Activated B cell treated with CpG ODN at 0.5 μM for 24 hours (primary cell): ENCODE measurements around the gene HIVEP3. TPM values are rescaled to one million over a fixed set of nuclear protein-coding genes. Genes with fewer than 3 reads are reported as not detected.

ENCODE experiments used
- ATAC-seq: fragments of 200-7000 bp; cut with Tn5 transposase; one replicate; pipeline ENCODE4 v1.10.0; 2021; ENCODE audit warnings: low read depth, mild to moderate bottlenecking, moderate library complexity
- CTCF ChIA-PET: fragments of 350-600 bp; sonication (Branson Sonifier 250); formaldehyde crosslinking; loops from one replicate; lab custom pipeline; 2021; ENCODE audit warnings: antibody characterized with exemption; lab: Charles Lee
- POLR2A ChIA-PET: fragments of 350-600 bp; sonication (Branson Sonifier 250); formaldehyde crosslinking; loops from one replicate; lab custom pipeline; 2021; ENCODE audit warnings: antibody characterized with exemption; lab: Charles Lee
- DNase-seq: peaks from one replicate; pipeline ENCODE4 v3.0.0; 2022
- H3K27ac Mint-ChIP-seq: one replicate; pipeline ENCODE4 v1.8.0; 2020; ENCODE audit warnings: mixed read lengths
- H3K27me3 Mint-ChIP-seq: one replicate; pipeline ENCODE4 v1.8.0; 2021; ENCODE audit warnings: mixed read lengths
- H3K36me3 Mint-ChIP-seq: one replicate; pipeline ENCODE4 v1.8.0; 2021; ENCODE audit warnings: low read depth, mixed read lengths
- H3K4me1 Mint-ChIP-seq: one replicate; pipeline ENCODE4 v1.8.0; 2021; ENCODE audit warnings: mixed read lengths
- H3K4me3 Mint-ChIP-seq: one replicate; pipeline ENCODE4 v1.8.0; 2020; ENCODE audit warnings: mild to moderate bottlenecking, mixed read lengths
- H3K9me3 Mint-ChIP-seq: one replicate; pipeline ENCODE4 v1.8.0; 2020; ENCODE audit warnings: mixed read lengths
- intact Hi-C: fragments of 100-400 bp; cut with micrococcal nuclease; formaldehyde crosslinking; loops from one replicate; pipeline ENCODE4 v1.15.1; 2024
- total RNA-seq: library from RNA; stranded (reverse); gene quantifications from 2 replicates; pipeline ENCODE4 v1.2.3, GENCODE V29; 2022
- TF ChIP-seq, protein P1 (sequence below): fragments of 200-600 bp; IDR thresholded peaks from one replicate; pipeline ENCODE4 v1.8.0; 2022; ENCODE audit warnings: antibody characterized with exemption, mild to moderate bottlenecking

Gene HIVEP3
- total RNA-seq, 1 donor from 2014 or later = 14.4 TPM

GRCh38 chr1:41670217-41670957, 248.3 kb downstream of the HIVEP3 start:
- H3K9me3 Mint-ChIP-seq = no peaks in the 10 kb centered on the region
- peaks cover 90% of the 10 kb centered on the region for H3K4me1 Mint-ChIP-seq
- POLR2A ChIA-PET = no interaction called here
- ATAC-seq (no peak), DNase-seq (no peak)
- no peak overlapping the region for H3K4me3 Mint-ChIP-seq
- no peaks in the 10 kb centered on the region for H3K36me3 Mint-ChIP-seq
- peak overlapping the region; percentile 38 for H3K27ac Mint-ChIP-seq
- CTCF ChIA-PET = no interaction called here
- intact Hi-C loops = no loop called here
- TF ChIP-seq, protein P1, sequence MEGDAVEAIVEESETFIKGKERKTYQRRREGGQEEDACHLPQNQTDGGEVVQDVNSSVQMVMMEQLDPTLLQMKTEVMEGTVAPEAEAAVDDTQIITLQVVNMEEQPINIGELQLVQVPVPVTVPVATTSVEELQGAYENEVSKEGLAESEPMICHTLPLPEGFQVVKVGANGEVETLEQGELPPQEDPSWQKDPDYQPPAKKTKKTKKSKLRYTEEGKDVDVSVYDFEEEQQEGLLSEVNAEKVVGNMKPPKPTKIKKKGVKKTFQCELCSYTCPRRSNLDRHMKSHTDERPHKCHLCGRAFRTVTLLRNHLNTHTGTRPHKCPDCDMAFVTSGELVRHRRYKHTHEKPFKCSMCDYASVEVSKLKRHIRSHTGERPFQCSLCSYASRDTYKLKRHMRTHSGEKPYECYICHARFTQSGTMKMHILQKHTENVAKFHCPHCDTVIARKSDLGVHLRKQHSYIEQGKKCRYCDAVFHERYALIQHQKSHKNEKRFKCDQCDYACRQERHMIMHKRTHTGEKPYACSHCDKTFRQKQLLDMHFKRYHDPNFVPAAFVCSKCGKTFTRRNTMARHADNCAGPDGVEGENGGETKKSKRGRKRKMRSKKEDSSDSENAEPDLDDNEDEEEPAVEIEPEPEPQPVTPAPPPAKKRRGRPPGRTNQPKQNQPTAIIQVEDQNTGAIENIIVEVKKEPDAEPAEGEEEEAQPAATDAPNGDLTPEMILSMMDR = no peak
- H3K27me3 Mint-ChIP-seq = no peaks in the 10 kb centered on the region

DNA sequence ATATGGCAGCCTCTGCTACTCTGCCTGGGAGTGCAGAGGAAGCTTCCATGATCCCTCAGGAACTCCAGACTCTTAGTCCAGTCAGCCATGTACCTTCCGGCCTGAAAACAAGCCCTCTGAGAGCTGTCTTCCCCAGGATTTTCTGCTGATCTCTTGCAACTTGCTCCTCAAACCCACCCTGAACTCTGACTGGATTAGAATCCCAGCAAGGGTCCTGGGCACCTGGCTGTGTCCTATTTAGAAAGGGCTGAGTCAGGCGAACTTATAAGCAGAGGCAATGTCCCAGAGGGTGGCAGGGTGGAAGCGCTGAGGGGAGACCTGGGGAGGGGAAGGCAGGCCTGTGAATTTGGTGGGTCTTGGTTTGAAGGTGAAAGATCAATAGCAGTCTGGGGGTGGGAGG, 249.8 kb downstream of the HIVEP3 start:
- DNase-seq (no peak), ATAC-seq (no peak)
- TF ChIP-seq, protein P1 = no peak
- Mint-ChIP-seq H3K27ac (no peak overlapping the region), H3K4me1 (peaks cover 84% of the 10 kb centered on the region), H3K36me3 (no peaks in the 10 kb centered on the region), H3K9me3 (no peaks in the 10 kb centered on the region), H3K27me3 (no peaks in the 10 kb centered on the region), H3K4me3 (no peak overlapping the region)
- ChIA-PET CTCF (interaction anchor here (0.6 kb wide), 1 partner anchor 63 kb away, joined by 3 read pairs; no protein-coding TSS in a partner anchor), POLR2A (interaction anchor here (0.9 to 3.0 kb wide), 2 partner anchors 56 to 59 kb away, joined by 3 to 34 read pairs; no protein-coding TSS in a partner anchor)
- intact Hi-C loops = no loop called here

DNA sequence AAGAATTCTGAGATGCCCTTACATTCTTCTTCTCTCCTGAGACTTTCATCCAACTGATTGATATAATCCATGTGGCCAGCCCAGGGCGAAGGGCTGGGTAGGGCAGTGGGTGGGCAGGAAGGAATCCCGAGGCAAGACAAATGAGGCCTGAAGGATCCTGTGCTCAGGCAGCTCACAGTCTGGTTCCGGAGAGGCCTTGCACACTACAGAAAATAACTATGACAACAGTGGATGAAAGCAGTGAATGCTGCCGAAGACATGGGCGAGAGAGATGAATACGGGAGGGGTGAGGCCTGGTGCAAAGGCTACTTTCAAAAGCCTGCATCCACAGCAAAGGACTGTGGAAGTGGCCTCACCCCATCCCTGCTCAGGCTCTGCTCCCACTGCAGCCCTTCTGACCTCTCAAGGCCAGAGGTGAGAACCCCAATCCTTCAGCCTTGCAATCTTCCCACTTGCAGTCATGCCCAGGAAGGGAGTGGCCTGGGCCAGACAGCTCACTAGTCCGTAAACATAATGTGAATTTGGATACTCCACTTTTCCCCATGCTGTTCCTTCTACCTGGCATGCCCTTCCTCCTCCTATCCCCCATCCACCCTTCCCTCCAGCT, 250.6 kb downstream of the HIVEP3 start:
- CTCF ChIA-PET = interaction anchor here (1.1 to 1.2 kb wide), 2 partner anchors 9 kb away, joined by 3 to 4 read pairs; no protein-coding TSS in a partner anchor
- DNase-seq (no peak), ATAC-seq (no peak)
- Mint-ChIP-seq H3K27ac (peak overlapping the region; percentile 20), H3K4me3 (no peak overlapping the region), H3K36me3 (no peaks in the 10 kb centered on the region), H3K4me1 (peaks cover 81% of the 10 kb centered on the region), H3K9me3 (no peaks in the 10 kb centered on the region), H3K27me3 (no peaks in the 10 kb centered on the region)
- intact Hi-C loops = no loop called here
- POLR2A ChIA-PET = interaction anchor here (0.6 to 3.0 kb wide), 6 partner anchors 11 to 83 kb away, joined by 3 to 34 read pairs (median 7); no protein-coding TSS in a partner anchor
- TF ChIP-seq, protein P1 = no peak

GRCh38 chr1:41666981-41667631, 251.6 kb downstream of the HIVEP3 start:
- no peaks in the 10 kb centered on the region for H3K27me3 Mint-ChIP-seq
- CTCF ChIA-PET = interaction anchor here (0.8 to 1.4 kb wide), 4 partner anchors 8 to 144 kb away, joined by 3 to 7 read pairs (median 4); no protein-coding TSS in a partner anchor
- H3K27ac Mint-ChIP-seq = peak overlapping the region; percentile 74
- TF ChIP-seq, protein P1 = no peak
- H3K4me1 Mint-ChIP-seq = peaks cover 74% of the 10 kb centered on the region
- POLR2A ChIA-PET = interaction anchor here (0.5 to 3.0 kb wide), 8 partner anchors 12 to 705 kb away, joined by 3 to 34 read pairs (median 4); no protein-coding TSS in a partner anchor
- ATAC-seq (peak; percentile 60), DNase-seq (peak; percentile 44)
- peak overlapping the region; percentile 21 for H3K4me3 Mint-ChIP-seq
- H3K9me3 Mint-ChIP-seq = no peaks in the 10 kb centered on the region
- no peaks in the 10 kb centered on the region for H3K36me3 Mint-ChIP-seq
- intact Hi-C loops = no loop called here
